Mucosa of stomach (tissue), 1 donor: Measurements from ENCODE around the gene FZD4.
"Not testable (repeated sequence)": the region's sequence is repeated elsewhere in the genome, so short reads cannot be mapped to it uniquely, and the experiment has no call there.

Experiments
- H3K27me3 ChIP-seq: one replicate; pipeline ENCODE4 v1.7.0; 2013; ENCODE audit warnings: mild to moderate bottlenecking, low read length; ENCODE audit not compliant: control insufficient read depth, insufficient read depth
- H3K36me3 ChIP-seq: one replicate; pipeline ENCODE4 v1.7.0; 2013; ENCODE audit warnings: low read length; ENCODE audit not compliant: control insufficient read depth, insufficient read depth
- H3K4me1 ChIP-seq: one replicate; pipeline ENCODE4 v1.7.0; 2013; ENCODE audit warnings: mild to moderate bottlenecking, low read length; ENCODE audit not compliant: control insufficient read depth, insufficient read depth
- H3K4me3 ChIP-seq: one replicate; pipeline ENCODE4 v1.7.0; 2013; ENCODE audit warnings: low read length
- H3K9ac ChIP-seq: one replicate; pipeline ENCODE4 v1.7.0; 2013; ENCODE audit warnings: mild to moderate bottlenecking, low read length, moderate library complexity
- H3K9me3 ChIP-seq: one replicate; pipeline ENCODE4 v1.7.0; 2013; ENCODE audit warnings: mild to moderate bottlenecking, low read length, moderate library complexity; ENCODE audit not compliant: control insufficient read depth
- donor health status: Pancreatic carcinoma.

FZD4 gene

GRCh38 chr11:86931548-86932258 lies 23.5 kb downstream of the FZD4 start:
- no peak overlapping the region for H3K9ac ChIP-seq
- H3K4me3 ChIP-seq = no peak overlapping the region
- no peaks in the 10 kb centered on the region for H3K4me1 ChIP-seq
- H3K36me3 ChIP-seq = no peaks in the 10 kb centered on the region
- H3K9me3 ChIP-seq = no peaks in the 10 kb centered on the region
- no peaks in the 10 kb centered on the region for H3K27me3 ChIP-seq

- no peak overlapping the region for H3K4me3 ChIP-seq
- no peaks in the 10 kb centered on the region for H3K36me3 ChIP-seq
- no peak overlapping the region for H3K9ac ChIP-seq
- H3K27me3 ChIP-seq = no peaks in the 10 kb centered on the region
- H3K9me3 ChIP-seq = no peaks in the 10 kb centered on the region
- no peaks in the 10 kb centered on the region for H3K4me1 ChIP-seq
These were observed 24.1 kb downstream of the FZD4 start for GRCh38 chr11:86930957-86931547.

GRCh38 chr11:86926975-86927374 lies 28.2 kb downstream of the FZD4 start:
- Histone ChIP-seq H3K4me1 (no peaks in the 10 kb centered on the region), H3K36me3 (no peaks in the 10 kb centered on the region)

GRCh38 chr11:86923999-86924766 lies 31.0 kb downstream of the FZD4 start:
- Histone ChIP-seq H3K27me3 (no peaks in the 10 kb centered on the region), H3K4me3 (no peak overlapping the region), H3K9ac (no peak overlapping the region), H3K4me1 (no peaks in the 10 kb centered on the region), H3K9me3 (no peaks in the 10 kb centered on the region), H3K36me3 (no peaks in the 10 kb centered on the region)

More at GRCh38 chr11:86926975-86927374, 28.2 kb downstream of the FZD4 start:
- no peaks in the 10 kb centered on the region for H3K27me3 ChIP-seq
- H3K9ac ChIP-seq = no peak overlapping the region
- no peaks in the 10 kb centered on the region for H3K9me3 ChIP-seq
- H3K4me3 ChIP-seq = no peak overlapping the region

- H3K9ac ChIP-seq = no peak overlapping the region
- no peaks in the 10 kb centered on the region for H3K27me3 ChIP-seq
- no peaks in the 10 kb centered on the region for H3K36me3 ChIP-seq
- no peaks in the 10 kb centered on the region for H3K4me1 ChIP-seq
- H3K9me3 ChIP-seq = no peaks in the 10 kb centered on the region
- H3K4me3 ChIP-seq = no peak overlapping the region
These were observed 33.0 kb downstream of the FZD4 start for GRCh38 chr11:86922225-86922624.

GRCh38 chr11:86919557-86920210 lies 35.5 kb downstream of the FZD4 start:
- H3K36me3 ChIP-seq = no peaks in the 10 kb centered on the region
- no peaks in the 10 kb centered on the region for H3K27me3 ChIP-seq
- H3K4me3 ChIP-seq = no peak overlapping the region
- H3K9ac ChIP-seq = no peak overlapping the region
- H3K4me1 ChIP-seq = peaks cover 7% of the 10 kb centered on the region
- no peaks in the 10 kb centered on the region for H3K9me3 ChIP-seq

GRCh38 chr11:86918973-86919372 lies 36.2 kb downstream of the FZD4 start:
- no peaks in the 10 kb centered on the region for H3K36me3 ChIP-seq
- H3K9ac ChIP-seq = no peak overlapping the region
- H3K27me3 ChIP-seq = no peaks in the 10 kb centered on the region

GRCh38 chr11:86918496-86918895 lies 36.7 kb downstream of the FZD4 start:
- Histone ChIP-seq H3K4me3 (no peak overlapping the region), H3K4me1 (peaks cover 7% of the 10 kb centered on the region), H3K9ac (no peak overlapping the region)

More at GRCh38 chr11:86918973-86919372, 36.2 kb downstream of the FZD4 start:
- H3K4me3 ChIP-seq = no peak overlapping the region
- H3K4me1 ChIP-seq = peaks cover 7% of the 10 kb centered on the region
- no peaks in the 10 kb centered on the region for H3K9me3 ChIP-seq

GRCh38 chr11:86917589-86917988 lies 37.6 kb downstream of the FZD4 start:
- peaks cover 7% of the 10 kb centered on the region for H3K4me1 ChIP-seq
- H3K27me3 ChIP-seq = no peaks in the 10 kb centered on the region
- H3K4me3 ChIP-seq = no peak overlapping the region
- no peak overlapping the region for H3K9ac ChIP-seq
- no peaks in the 10 kb centered on the region for H3K36me3 ChIP-seq
- no peaks in the 10 kb centered on the region for H3K9me3 ChIP-seq

More at GRCh38 chr11:86918496-86918895, 36.7 kb downstream of the FZD4 start:
- no peaks in the 10 kb centered on the region for H3K36me3 ChIP-seq
- H3K27me3 ChIP-seq = no peaks in the 10 kb centered on the region
- H3K9me3 ChIP-seq = no peaks in the 10 kb centered on the region

GRCh38 chr11:86916330-86916729 lies 38.9 kb downstream of the FZD4 start:
- Histone ChIP-seq H3K4me1 (peaks cover 7% of the 10 kb centered on the region), H3K9me3 (no peaks in the 10 kb centered on the region), H3K9ac (no peak overlapping the region), H3K36me3 (no peaks in the 10 kb centered on the region), H3K4me3 (no peak overlapping the region), H3K27me3 (no peaks in the 10 kb centered on the region)

- H3K4me1 ChIP-seq, H3K9ac ChIP-seq, H3K27me3 ChIP-seq, H3K36me3 ChIP-seq, H3K9me3 ChIP-seq, H3K4me3 ChIP-seq: not testable (repeated sequence)
These were observed 39.3 kb downstream of the FZD4 start for GRCh38 chr11:86915850-86916249.
